SK-N-MC (cell line): ENCODE results near the gene CALCOCO1.

Experiments
- EZH2 ChIP-seq: fragments of 200-600 bp; sonication (generic); IDR thresholded peaks from one replicate; pipeline ENCODE4 v1.6.1; 2017; ENCODE audit warnings: antibody characterized with exemption
- POLR2AphosphoS5 ChIP-seq: IDR thresholded peaks from 2 replicates; pipeline ENCODE4 v1.6.1; 2012; ENCODE audit warnings: mild to moderate bottlenecking, low read depth, low read length, borderline replicate concordance

GRCh38 chr12:53703756-53704155 lies 23.5 kb downstream of the CALCOCO1 start:
- no peak for TF ChIP-seq POLR2AphosphoS5
- TF ChIP-seq EZH2, result no peak
